ENCODE measurements around the gene F2RL1. TPM values are rescaled to one million over a fixed set of nuclear protein-coding genes. Genes with fewer than 3 reads are reported as not detected.

F2RL1 gene
- polyA plus RNA-seq, 1 donor (not counting 4 experiments of a cell fraction or from before 2014, with no cell fraction given) = 182 TPM

DNA sequence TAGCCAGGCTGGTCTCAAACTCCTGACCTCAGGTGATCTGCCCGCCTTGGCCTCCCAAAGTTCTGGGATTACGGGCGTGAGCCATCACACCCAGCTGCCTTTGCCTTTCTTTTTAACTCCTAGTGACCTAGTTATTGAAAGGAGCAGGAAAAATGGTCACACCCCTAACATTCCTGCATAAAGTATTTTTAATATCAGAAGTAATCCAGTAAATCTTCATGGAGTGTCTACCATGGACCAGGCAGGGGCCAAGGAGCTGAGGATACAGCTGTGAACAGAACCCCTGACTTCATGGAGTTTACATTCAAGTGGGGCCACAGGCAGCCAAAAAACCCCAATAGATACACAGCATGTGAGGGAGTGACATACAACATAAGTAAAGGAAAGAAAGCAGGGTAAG, 18.3 kb upstream of the F2RL1 start:
- dilution Hi-C loops (cut with MboI; ENCODE audit: extremely low pct_ligation_motif_present, low sequenced_read_pairs) = no loop called here

GRCh38 chr5:76801159-76801802, 17.5 kb upstream of the F2RL1 start:
- Histone ChIP-seq H4K20me1 (ENCODE audit: control insufficient read depth, extremely low read depth, insufficient read depth, low read length) (no peaks in the 10 kb centered on the region), H3K27me3 (ENCODE audit: control insufficient read depth, extremely low read depth, insufficient read depth, low read length) (no peaks in the 10 kb centered on the region), H3K27ac (ENCODE audit: control insufficient read depth, insufficient read depth, low read length) (peak overlapping the region; percentile 11), H3K9ac (ENCODE audit: control insufficient read depth, extremely low read depth, insufficient read depth, low read length) (peak overlapping the region; percentile 10), H3K4me1 (ENCODE audit: control insufficient read depth, extremely low read depth, insufficient read depth, low read length) (peaks cover 32% of the 10 kb centered on the region), H3K79me2 (ENCODE audit: control insufficient read depth, insufficient read depth, low read length) (no peaks in the 10 kb centered on the region), H3K36me3 (ENCODE audit: control insufficient read depth in 2 of 2, extremely low read depth in 1 of 2, insufficient read depth in 2 of 2, low read length in 2 of 2) (no peaks in the 10 kb centered on the region), H3K9me1 (ENCODE audit: control insufficient read depth, extremely low read depth, insufficient read depth, low read length) (no peaks in the 10 kb centered on the region), H3K4me3 (ENCODE audit: control insufficient read depth in 2 of 3, extremely low read depth in 1 of 3, insufficient read depth in 2 of 3, low read depth in 1 of 3, low read length in 3 of 3) (no peak overlapping the region), H3K4me2 (ENCODE audit: control insufficient read depth, extremely low read depth, insufficient read depth, low read depth, low read length) (peak overlapping the region; percentile 9), H2AFZ (ENCODE audit: control insufficient read depth, low read length) (peak overlapping the region; percentile 28), H3K9me3 (ENCODE audit: control insufficient read depth, low read depth, low read length) (no peaks in the 10 kb centered on the region)
- TF ChIP-seq, protein P1, sequence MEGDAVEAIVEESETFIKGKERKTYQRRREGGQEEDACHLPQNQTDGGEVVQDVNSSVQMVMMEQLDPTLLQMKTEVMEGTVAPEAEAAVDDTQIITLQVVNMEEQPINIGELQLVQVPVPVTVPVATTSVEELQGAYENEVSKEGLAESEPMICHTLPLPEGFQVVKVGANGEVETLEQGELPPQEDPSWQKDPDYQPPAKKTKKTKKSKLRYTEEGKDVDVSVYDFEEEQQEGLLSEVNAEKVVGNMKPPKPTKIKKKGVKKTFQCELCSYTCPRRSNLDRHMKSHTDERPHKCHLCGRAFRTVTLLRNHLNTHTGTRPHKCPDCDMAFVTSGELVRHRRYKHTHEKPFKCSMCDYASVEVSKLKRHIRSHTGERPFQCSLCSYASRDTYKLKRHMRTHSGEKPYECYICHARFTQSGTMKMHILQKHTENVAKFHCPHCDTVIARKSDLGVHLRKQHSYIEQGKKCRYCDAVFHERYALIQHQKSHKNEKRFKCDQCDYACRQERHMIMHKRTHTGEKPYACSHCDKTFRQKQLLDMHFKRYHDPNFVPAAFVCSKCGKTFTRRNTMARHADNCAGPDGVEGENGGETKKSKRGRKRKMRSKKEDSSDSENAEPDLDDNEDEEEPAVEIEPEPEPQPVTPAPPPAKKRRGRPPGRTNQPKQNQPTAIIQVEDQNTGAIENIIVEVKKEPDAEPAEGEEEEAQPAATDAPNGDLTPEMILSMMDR (optimal IDR thresholded peaks at IDR 0.05 in 1 of 3, IDR thresholded peaks at IDR 0.05 in 1 of 3, conservative IDR thresholded peaks at IDR 0.05 in 1 of 3; ENCODE audit: extremely low read depth in 1 of 3, insufficient read depth in 2 of 3, low read length in 3 of 3) = no peak
- no peak for TF ChIP-seq EZH2 (IDR thresholded peaks at IDR 0.05; ENCODE audit: low read length)
- dilution Hi-C loops (cut with MboI; ENCODE audit: extremely low pct_ligation_motif_present, low sequenced_read_pairs) = no loop called here
- DNase-seq (ENCODE audit: low read depth, low spot score) (no peak), FAIRE-seq (peak; percentile 94)

More for the DNA sequence above, 18.3 kb upstream of the F2RL1 start:
- no peak overlapping the region for H2AFZ ChIP-seq (ENCODE audit: control insufficient read depth, low read length)
- no peak for DNase-seq (ENCODE audit: low read depth, low spot score)
- H3K79me2 ChIP-seq (ENCODE audit: control insufficient read depth, insufficient read depth, low read length) = no peaks in the 10 kb centered on the region
- H3K4me2 ChIP-seq (ENCODE audit: control insufficient read depth, extremely low read depth, insufficient read depth, low read depth, low read length) = no peak overlapping the region
- no peaks in the 10 kb centered on the region for H4K20me1 ChIP-seq (ENCODE audit: control insufficient read depth, extremely low read depth, insufficient read depth, low read length)
- no peak for FAIRE-seq
- H3K4me3 ChIP-seq (ENCODE audit: control insufficient read depth in 2 of 3, extremely low read depth in 1 of 3, insufficient read depth in 2 of 3, low read depth in 1 of 3, low read length in 3 of 3) = no peak overlapping the region
- H3K9me3 ChIP-seq (ENCODE audit: control insufficient read depth, low read depth, low read length) = no peaks in the 10 kb centered on the region
- no peak overlapping the region for H3K9ac ChIP-seq (ENCODE audit: control insufficient read depth, extremely low read depth, insufficient read depth, low read length)
- H3K27me3 ChIP-seq (ENCODE audit: control insufficient read depth, extremely low read depth, insufficient read depth, low read length) = no peaks in the 10 kb centered on the region
- peaks cover 27% of the 10 kb centered on the region for H3K4me1 ChIP-seq (ENCODE audit: control insufficient read depth, extremely low read depth, insufficient read depth, low read length)
- H3K36me3 ChIP-seq (ENCODE audit: control insufficient read depth in 2 of 2, extremely low read depth in 1 of 2, insufficient read depth in 2 of 2, low read length in 2 of 2) = no peaks in the 10 kb centered on the region
- H3K27ac ChIP-seq (ENCODE audit: control insufficient read depth, insufficient read depth, low read length) = no peak overlapping the region
- TF ChIP-seq, protein P1 (optimal IDR thresholded peaks at IDR 0.05 in 1 of 3, IDR thresholded peaks at IDR 0.05 in 1 of 3, conservative IDR thresholded peaks at IDR 0.05 in 1 of 3; ENCODE audit: extremely low read depth in 1 of 3, insufficient read depth in 2 of 3, low read length in 3 of 3) = no peak
- TF ChIP-seq EZH2 (IDR thresholded peaks at IDR 0.05; ENCODE audit: low read length) = no peak
- no peaks in the 10 kb centered on the region for H3K9me1 ChIP-seq (ENCODE audit: control insufficient read depth, extremely low read depth, insufficient read depth, low read length)
